Gastroesophageal sphincter (tissue), 3 donors: ENCODE measurements around the gene IL1B.

Source experiments
- CTCF ChIP-seq, 4 experiments: fragments of 200-600 bp in 2 of 4; fragments of 450-650 bp in 2 of 4; sonication (generic) in 1 of 4; IDR thresholded peaks; one replicate each; pipeline ENCODE4 v1.5.1; 2017 to 2019; ENCODE audit warnings: antibody characterized with exemption in 4 of 4, mild to moderate bottlenecking in 2 of 4, moderate library complexity in 2 of 4
- POLR2A ChIP-seq, 2 donors: fragments of 450-650 bp; IDR thresholded peaks; one replicate each; pipeline ENCODE4 v1.6.1; 2017; ENCODE audit warnings: antibody characterized with exemption in 2 of 2, mild to moderate bottlenecking in 2 of 2, moderate library complexity in 1 of 2
- POLR2AphosphoS5 ChIP-seq: sonication (generic); formaldehyde crosslinking; IDR thresholded peaks from one replicate; pipeline ENCODE4 v1.6.1; 2017; ENCODE audit warnings: antibody characterized with exemption

- no peak for TF ChIP-seq POLR2AphosphoS5
- no peak for TF ChIP-seq CTCF (IDR thresholded peaks at IDR 0.05)
- TF ChIP-seq POLR2A (IDR thresholded peaks at IDR 0.05) = no peak
Observed at GRCh38 chr2:112879491-112880041, 43.0 kb upstream of the IL1B start.
